HG03066 (cell line): ENCODE measurements around the gene CACNA1I.

Experiments
- ATAC-seq: cut with Tn5 transposase; IDR thresholded peaks from one replicate; pipeline ENCODE4 v1.9.1; 2021; ENCODE audit warnings: low read depth; ENCODE audit not compliant: unreplicated experiment

The CACNA1I gene

GRCh38 chr22:39713799-39714290 is 143.3 kb downstream of the CACNA1I start:
- no peak for ATAC-seq

- ATAC-seq, result no peak
Measured at GRCh38 chr22:39714321-39714720, 143.8 kb downstream of the CACNA1I start.

- no peak for ATAC-seq
Measured at GRCh38 chr22:39715778-39716495, 145.4 kb downstream of the CACNA1I start.

- ATAC-seq, result no peak
Measured at GRCh38 chr22:39716534-39716933, 146.0 kb downstream of the CACNA1I start.

GRCh38 chr22:39717099-39717498 is 146.5 kb downstream of the CACNA1I start:
- no peak for ATAC-seq

GRCh38 chr22:39718206-39718605 is 147.7 kb downstream of the CACNA1I start:
- no peak for ATAC-seq

GRCh38 chr22:39718921-39719475 is 148.4 kb downstream of the CACNA1I start:
- no peak for ATAC-seq

- ATAC-seq, result no peak
Measured at GRCh38 chr22:39719559-39720450, 149.3 kb downstream of the CACNA1I start.

GRCh38 chr22:39721206-39722031 is 150.9 kb downstream of the CACNA1I start:
- no peak for ATAC-seq

GRCh38 chr22:39722032-39722325 is 151.4 kb downstream of the CACNA1I start:
- no peak for ATAC-seq

GRCh38 chr22:39722501-39722900 is 151.9 kb downstream of the CACNA1I start:
- ATAC-seq, result no peak

GRCh38 chr22:39723463-39723862 is 152.9 kb downstream of the CACNA1I start:
- ATAC-seq, result no peak

- no peak for ATAC-seq
Measured at GRCh38 chr22:39723899-39724351, 153.4 kb downstream of the CACNA1I start.

GRCh38 chr22:39724390-39724789 is 153.8 kb downstream of the CACNA1I start:
- ATAC-seq, result no peak

- ATAC-seq, result no peak
Measured at GRCh38 chr22:39724857-39725256, 154.3 kb downstream of the CACNA1I start.

GRCh38 chr22:39725351-39726035 is 154.9 kb downstream of the CACNA1I start:
- ATAC-seq, result no peak

GRCh38 chr22:39727541-39727940 is 157.0 kb downstream of the CACNA1I start:
- ATAC-seq, result no peak

- ATAC-seq, result no peak
Measured at GRCh38 chr22:39728236-39728860, 157.8 kb downstream of the CACNA1I start.

GRCh38 chr22:39729141-39729934 is 158.8 kb downstream of the CACNA1I start:
- ATAC-seq, result no peak
